ENCODE data around the gene NDOR1.

NDOR1 gene

DNA sequence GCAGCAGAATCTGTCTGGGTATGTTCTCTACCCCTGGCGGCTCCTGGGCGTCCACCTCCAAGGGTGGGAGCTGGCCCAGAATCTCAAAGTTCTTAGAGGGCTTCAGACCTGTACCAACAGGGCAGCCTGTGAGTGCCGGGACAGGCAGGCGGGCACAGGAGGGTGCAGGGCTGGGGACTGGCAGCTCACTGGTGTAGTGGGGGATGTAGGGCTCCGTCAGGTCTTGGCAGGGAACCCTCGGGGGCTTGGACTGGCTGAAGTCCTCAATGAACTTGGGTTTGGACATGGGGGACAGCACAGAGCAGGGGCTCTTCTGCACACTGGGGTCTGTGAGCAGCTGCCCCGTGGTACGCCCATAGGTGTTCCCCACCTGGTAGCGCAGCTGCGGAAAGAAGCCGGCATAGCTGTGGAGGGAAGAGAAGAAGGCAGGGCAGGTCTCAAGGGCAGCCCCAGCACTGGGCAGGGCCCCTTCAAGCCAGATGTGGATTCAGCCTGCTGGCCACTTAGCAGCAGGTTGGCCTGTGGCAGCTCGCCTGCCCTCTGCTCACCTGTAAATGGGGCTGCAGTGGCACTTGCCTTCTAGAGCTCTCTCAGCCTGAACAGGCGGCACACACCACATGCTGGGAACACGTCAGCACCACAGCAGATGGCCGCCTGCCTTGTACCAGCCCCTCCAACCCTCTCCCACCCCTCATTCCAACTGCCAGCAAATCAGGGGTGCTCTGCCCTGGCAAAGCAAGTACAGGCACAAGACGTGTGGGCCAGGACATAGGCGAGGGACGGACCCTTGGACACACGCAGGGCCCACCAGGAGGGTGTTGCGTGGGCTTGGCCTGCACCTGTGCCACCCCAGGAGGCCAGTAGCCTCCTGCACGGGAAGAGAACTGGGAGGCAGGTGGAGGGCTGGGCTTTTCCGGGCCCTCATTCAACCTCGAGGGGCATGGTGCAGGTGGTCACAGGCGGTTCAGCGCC is 40.2 kb downstream of the NDOR1 start:
- peak; percentile 46 for DNase-seq

DNA sequence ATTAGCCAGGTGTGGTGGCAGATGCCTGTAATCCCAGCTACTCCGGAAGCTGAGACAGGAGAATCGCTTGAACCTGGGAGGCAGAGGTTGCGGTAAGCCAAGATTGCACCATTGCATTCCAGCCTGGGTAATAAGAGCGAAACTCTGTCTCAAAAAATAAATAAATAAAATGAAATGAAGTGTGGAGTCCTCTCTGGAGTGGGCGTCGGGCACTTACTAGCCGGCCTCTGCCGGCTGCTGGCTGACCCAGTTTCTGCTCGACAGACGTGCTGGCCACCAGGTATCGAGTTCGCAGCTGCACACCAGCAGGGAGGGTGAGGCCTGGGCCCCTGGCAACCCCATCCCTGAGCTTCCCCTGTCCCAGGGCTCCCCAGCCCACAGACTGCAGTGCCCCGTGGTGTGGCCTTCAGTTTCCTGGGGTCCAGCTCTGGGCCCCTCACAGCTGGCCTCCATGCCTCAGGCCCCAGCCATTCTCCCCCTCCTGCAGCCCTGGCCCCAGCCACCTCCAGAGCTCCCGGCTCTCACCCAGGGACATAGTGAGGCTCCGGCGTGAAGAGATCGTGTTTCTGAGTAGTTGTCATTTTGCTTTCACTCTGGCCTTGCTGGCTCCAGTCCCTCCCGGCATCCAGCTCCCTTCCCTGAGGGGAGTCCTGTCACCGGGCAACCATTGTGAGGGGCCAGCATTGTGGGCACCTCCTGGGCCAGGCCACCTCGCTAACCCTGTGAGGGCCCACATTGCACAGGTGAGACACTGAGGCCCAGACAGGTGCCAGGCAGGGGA is 41.8 kb downstream of the NDOR1 start:
- no peak for DNase-seq

DNA sequence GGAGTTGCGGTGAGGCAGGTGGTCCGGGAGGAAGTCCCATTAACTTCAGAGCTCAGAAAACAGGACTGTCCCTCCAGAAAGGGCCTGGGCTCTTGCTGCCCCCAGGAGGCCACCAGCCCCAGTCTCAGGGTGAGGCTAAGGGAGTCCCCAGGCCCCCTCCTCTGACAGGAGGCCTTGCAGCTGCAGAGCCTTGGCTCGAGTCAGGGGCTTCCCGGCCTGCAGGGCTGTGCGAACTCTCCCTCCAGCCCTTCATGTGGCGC is 42.3 kb downstream of the NDOR1 start:
- no peak for DNase-seq

DNA sequence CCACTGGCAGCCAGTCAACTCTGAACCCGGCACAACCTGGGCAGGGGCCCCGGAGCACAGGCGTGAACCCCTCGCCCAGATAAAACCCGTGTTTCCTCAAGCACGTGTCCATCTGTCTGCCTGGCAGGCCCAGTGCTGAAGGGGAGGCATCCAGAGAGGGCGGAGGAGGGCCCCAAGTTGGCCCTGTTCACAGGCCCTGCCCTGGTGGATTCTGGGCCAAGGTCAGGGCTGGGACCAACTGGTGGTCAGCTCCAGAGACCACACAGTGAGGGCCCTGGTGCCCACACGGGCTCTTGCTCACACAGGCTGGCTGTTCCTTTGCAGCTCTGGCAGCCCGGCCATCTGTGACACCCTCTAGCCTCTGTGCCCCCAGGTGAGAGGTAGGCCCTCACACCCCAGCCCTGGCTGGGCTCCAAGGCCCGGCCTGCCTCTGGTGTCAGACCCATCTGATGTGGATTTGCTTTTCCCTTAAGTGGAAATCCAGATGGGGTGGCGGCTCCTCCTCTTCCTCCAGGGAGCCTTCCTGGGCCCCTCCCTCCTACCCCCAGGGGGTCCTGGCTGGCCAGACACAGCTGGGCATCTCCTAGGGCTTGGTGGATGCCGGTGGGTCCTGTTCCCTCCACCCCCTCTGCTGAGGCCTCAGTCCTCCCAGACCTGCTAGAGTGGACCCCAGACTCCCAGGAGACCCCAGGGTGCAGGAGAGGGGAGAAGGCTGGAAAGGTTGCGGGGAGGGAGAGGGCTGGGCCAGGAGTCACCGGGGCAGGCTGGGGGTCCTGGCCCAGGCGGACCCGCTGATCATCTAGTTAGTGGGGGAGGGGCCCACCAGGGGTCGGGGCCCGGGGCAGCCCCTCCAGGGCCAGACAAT is 45.1 kb downstream of the NDOR1 start:
- no peak for DNase-seq

DNA sequence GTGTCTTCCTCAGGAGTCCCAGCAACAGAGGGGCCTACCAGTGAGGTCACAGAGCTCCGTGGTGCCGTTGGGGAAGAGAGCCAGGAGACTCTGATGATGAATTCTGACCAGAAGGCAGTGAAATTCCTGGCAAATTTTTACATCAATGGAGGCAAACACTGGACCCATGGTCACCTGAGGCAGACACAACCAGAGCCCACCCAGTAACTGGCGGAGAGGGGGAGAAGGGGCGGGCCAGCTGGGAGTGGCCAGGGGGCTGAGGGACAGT is 45.6 kb downstream of the NDOR1 start, which contains the start of gene STPG3:
TSS of gene STPG3 (plus strand) at position 93 of the 268 bp plus-strand sequence. CDS start at position 94, 1 bp downstream.
- DNase-seq = no peak

DNA sequence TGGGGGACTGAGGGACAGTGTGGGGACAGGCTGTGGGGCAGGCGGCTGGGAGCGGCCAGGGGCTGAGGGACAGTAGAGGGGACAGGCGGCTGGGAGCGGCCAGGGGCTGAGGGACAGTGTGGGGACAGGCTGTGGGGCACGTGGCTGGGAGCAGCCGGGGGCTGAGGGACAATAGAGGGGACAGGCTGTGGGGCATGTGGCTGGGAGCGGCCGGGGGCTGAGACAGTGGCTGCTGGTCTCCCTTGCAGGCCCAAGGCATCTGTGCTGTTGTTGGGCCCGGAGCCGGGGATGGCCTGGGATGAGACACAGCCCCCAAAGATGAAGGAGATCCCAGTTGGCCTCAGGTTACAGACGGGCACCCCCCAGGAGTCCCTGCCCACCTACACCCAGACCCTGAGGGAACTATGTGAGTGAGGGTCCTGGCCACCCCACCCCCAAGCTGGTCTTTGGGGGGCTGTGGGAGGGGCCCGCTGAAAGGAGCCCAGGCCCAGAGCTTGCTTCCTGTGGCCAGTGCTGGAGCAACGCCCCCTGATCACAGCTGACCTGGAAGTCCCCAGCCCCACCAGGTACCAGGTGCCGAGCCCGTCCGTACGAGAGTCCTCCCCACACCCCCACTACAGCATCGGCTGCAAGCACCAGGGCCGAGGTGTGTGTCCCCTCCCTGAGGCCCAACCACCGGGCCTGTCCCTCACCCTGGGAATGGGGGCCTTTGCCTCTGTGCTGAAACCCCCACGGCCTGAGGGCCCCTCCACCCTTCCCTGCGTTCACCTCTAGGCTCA is 46.2 kb downstream of the NDOR1 start:
- DNase-seq = no peak

DNA sequence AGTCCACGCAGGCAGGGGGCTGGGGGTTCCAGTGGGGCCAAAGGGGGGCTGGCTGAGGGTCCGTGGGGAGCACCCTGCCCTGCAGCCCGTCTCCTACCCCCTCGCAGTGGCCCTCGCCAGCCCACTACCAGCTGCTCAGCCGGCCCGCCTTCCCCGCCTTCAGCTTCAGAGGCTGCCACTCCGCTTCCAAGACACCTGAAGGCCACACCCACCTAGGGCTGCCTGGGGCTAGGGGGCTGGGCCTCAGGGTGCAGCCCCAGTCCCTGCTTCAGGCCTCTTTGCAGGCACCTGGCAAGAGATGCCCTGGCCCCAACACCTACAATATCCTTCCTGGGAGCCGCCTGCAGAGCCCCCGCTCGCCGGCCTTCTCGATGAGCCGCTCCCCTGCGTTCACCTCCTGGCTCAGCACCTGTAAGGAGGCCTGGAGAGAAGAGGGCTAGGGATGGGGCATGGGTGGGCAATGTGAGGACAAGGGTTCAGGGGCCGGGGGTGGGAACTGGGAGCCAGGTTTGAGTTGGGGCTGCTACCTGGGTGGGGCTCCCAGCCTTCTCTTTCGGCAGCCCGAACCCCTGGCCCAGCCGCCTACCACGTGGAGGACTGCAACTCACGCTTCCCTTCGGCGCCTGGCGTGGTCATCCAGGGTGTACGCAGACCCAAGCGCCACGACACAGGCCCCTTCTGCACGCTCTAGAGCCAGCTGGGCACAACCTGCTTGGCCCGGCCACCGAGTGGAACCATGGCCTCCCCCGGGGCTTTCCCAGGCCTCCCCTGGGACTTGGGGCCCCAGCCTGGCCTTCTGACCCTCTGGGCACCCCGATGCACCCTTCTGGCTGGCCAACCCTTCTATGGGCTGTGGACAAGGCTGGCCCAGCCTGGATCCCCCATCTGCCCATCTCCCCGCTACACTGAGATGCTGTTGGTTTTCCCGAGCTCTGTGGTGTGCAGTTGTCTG is 47.3 kb downstream of the NDOR1 start:
- DNase-seq = peak; percentile 69

DNA sequence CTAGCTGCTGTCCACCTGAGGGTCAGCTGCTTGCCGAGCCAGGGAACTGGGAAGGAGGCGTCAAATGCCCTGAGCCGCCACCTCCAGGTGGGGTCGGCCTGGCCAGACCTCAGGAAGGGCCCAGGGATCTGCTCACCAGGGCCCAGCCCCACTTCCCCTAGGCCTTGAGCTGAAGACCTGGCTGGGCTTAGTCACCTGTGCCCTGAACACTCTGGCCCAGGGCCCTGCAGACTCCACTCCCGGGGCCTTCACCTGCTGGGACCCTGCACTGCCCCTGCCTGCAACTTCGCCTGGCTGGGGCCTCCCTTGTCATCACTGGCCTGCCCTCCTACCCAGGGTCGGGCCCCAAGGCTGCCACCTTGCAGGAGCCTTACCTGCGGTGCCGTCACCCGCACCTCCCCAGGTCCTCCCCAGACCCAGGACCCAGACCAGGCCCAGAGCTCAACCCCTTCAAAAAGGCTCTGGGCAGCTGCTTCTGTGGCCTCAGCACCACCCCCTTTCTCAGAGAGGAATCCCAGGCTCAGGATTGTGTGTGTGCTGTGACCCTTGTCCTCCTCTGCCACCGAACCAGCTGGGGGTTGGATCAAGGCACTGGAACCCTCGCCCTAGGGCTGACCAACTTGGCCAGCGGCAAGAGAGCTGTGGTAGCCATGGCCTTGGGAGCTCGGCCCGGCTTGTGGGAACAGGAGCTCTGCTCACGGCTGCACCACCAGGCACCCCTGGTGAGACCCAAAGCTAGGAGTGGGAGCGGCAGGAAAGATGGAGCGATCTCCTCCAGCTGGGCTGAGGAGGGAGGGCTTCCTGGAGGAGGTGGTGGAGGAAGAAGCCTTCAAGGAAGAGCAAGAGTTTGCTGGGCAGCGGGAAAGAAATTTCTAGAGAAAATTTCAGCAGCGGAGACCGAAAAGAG is 48.5 kb downstream of the NDOR1 start:
- no peak for DNase-seq

DNA sequence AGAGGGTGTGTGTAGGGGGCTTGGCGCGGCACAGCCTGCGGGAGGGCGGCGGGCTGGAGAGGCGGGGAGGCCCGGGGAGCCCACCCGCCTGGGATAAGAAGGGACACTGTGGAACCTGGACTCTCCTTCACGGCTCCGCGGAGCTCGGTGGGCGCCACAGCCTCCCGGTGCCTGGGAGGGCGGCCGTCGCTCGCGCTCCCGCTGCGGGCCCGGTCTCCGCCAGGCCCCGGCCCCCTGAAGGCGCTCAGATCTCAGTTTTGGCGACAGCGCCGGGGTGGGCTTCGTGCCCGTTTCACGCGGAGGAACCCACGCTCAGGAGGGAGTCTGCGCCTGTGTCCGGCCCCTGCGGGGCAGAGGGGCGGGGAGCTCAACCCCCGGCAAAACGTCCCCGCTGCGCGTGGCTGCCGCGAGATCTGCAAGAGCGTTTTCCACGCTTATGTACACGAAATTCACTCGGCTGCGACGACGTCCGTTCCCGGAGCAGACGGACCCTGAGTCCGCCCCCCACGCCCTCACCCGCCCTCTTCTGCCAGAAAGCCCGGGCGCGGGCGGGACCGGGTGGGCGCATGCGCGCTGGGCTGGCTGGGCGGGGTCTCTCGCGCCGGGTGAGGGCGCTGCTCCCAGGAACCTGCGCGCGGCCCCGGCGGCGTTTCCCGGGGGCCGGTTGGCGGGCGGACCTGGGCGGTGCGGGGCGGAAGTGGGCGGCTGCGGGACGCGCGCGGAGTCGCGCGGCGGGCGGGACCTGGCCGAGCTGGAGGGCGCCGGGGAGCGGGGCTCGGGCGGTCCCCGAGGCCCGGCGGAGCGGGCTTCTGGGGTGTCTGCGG is 49.3 kb downstream of the NDOR1 start, which contains the start of gene NELFB:
TSS of gene NELFB (plus strand) at position 704 of the 824 bp plus-strand sequence.
- DNase-seq = peak; percentile 93

DNA sequence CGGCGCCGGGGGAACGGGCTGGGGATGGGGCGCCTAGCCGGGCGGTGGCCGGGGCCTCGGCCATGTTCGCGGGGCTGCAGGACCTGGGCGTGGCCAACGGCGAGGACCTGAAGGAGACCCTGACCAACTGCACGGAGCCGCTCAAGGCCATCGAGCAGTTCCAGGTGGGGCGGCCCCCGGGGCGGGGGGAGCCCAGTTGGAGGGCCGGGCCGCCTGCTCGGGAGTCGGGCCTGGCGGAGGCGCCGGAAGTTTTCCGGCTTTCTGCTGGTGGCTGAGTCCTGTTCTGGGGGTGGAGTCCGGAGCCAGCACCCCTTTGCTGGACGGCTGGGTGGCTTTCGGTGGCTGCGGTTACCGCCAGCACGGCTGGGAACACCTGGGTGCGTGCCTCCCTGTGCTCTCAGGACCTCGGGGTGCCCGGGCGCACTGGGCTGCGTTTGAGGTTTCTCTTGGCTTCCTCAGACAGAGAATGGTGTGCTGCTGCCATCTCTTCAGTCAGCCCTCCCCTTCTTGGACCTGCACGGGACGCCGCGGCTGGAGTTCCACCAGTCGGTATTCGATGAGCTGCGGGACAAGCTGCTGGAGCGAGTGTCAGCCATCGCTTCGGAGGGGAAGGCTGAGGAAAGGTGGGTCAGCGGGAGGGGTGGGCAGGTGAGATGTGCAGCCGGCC is 50.1 kb downstream of the NDOR1 start:
- DNase-seq = peak; percentile 74

DNA sequence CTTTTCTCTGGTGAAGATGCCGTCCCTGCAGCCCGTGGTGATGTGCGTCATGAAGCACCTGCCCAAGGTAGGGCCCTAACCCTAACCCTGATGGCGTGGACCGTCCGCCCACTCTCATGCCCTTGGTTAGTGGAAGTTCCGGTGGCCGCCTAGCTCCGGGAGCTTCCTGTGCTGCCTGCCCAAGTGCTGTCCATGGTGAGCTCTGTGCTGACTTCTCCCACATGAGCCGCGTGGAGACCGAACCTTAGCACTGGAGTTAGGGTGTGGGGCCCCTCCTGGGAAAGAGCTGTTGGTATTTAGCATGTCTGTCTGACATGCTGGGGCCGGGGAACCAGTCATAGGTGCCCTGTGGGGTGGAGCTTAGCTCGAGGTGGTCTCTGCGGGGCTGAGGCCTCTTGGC is 50.9 kb downstream of the NDOR1 start:
- DNase-seq = no peak

DNA sequence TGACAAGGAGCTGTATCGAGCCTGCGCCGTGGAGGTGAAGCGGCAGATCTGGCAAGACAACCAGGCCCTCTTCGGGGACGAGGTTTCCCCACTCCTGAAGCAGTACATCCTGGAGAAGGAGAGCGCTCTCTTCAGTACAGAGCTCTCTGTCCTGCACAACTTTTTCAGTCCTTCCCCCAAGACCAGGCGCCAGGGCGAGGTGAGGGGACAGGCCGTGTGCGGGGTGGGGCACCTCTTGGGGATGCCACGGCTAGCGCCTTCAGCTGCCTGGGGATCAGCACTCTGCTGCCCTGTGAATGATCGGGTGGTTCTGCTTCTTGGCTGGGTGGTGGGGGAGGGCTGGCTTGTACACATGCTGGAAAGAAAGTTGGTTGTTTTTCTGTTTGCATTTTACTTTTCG is 51.4 kb downstream of the NDOR1 start:
- DNase-seq = no peak

DNA sequence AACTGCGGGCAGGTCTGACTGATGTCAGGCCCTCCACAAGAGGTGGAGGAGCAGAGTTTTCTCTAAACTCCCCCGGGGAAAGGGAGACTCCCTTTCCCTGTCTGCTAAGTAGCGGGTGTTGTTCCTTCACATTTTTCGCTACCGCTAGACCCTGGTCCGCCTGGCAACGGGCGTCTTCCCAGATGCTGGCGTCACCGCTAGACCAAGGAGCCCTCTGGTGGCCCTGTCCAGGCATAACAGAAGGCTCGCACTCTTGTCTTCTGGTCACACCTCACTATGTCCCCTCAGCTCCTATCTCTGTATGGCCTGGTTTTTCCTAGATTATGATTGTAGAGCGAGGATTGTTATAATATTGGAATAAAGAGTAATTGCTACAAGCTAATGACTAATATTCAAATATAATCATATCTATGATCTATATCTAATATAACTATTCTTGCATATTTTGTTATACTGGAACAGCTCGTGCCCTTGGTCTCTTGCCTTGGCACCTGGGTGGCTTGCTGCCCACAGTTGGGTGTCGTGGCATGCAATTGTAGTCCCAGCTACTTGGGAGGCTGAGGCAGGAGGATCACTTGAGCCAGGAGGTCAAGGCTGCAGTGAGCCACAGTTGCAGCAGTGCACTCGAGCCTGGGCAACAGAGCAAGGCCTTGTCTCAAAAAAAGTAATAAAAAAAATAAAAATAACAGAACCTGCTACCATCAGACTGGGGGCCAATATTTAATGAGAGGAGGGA is 56.8 kb downstream of the NDOR1 start:
- DNase-seq = peak; percentile 55

DNA sequence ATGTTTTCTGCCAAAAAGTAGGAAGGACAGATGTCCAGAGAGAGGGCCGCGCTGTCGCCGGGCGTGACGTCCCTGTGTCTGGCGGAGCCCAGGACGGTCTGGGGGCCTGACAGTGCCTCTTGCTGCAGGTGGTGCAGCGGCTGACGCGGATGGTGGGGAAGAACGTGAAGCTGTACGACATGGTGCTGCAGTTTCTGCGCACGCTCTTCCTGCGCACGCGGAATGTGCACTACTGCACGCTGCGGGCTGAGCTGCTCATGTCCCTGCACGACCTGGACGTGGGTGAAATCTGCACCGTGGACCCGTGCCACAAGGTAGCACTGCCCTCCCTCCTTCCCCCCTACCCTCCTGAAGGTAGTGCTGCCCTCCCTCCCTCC is 57.4 kb downstream of the NDOR1 start:
- DNase-seq = no peak

DNA sequence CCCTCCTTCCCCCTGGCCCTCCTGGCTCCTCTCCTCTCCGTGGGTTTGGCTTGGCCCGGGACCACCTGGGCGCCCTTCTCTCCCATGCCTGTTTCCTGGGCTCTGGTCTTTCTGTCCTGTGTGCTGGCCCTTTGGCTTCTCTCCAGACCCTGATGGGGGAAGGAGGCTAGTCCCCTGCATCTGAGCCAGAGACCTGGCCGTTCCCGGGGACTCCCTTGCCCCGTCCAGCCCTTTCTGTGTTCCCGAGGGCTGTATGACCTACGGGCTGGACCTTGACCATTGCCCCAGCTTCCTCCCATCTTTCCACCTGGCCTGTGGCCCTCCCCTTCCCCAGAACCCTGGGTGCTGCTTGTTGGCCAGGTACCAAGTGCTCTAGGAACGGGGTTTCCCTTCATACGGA is 58.0 kb downstream of the NDOR1 start:
- no peak for DNase-seq

DNA sequence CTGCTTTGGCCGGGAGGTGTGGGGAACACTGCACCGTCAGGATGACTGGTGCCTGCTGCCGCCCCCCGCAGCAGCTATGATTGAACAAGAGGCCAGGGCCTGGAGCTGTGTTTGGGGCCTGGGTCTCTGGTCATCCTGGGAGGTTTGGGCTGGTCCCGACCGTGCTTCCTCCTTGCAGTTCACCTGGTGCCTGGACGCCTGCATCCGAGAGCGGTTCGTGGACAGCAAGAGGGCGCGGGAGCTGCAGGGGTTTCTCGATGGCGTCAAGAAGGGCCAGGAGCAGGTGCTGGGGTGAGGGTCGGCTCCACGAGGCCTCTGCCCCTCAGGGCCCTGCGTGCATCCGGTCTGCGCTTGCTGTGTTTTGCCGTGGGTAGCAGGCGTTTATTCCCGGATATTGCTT is 58.6 kb downstream of the NDOR1 start:
- no peak for DNase-seq

DNA sequence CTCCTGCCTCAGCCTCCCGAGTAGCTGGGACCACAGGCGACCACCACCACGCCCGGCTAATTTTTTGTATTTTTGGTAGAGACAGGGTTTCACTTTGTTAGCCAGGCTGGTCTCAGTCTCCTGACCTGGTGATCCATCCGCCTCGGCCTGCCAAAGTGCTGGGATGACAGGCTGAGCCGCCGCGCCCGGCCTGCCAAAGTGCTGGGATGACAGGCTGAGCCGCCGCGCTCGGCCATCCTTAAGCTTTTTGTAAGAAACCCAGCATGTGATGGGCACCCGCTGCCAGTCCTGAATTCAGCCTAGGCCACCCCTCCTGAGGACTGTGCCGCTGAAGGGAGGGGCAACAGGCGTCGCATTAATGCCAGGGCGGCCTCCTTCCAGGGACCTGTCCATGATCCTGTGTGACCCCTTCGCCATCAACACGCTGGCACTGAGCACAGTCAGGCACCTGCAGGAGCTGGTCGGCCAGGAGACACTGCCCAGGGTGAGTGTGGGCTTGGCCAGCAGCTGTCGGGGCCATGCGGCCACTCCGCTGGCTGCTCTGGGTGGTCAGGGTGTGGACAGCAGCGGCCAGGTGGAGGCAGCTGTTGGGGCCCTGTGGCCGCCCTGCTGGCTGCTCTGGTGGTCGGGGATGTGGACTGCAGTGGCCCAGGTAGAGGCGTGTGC is 60.1 kb downstream of the NDOR1 start:
- no peak for DNase-seq

DNA sequence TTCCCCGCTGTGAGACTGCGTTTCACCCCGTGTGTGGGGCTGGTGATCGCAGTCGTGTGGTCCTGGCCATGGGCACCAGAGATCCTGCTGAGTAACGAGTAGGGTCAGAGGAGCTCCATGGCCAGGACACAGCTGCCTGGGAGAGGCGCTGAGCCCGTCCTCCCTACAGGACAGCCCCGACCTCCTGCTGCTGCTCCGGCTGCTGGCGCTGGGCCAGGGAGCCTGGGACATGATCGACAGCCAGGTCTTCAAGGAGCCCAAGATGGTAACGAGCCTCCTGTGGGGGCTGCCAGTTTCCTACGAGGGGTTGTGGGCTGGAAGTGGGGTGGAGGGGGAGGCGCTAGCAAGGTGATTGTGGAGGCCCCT is 60.6 kb downstream of the NDOR1 start:
- no peak for DNase-seq
